HG02798 (cell line): ENCODE data around the gene GBP1.
"Not testable (repeated sequence)": the region's sequence is repeated elsewhere in the genome, so short reads cannot be mapped to it uniquely, and the experiment has no call there.

Experiments used
- ATAC-seq: cut with Tn5 transposase; IDR thresholded peaks from one replicate; pipeline ENCODE4 v1.9.1; 2021; ENCODE audit warnings: mild to moderate bottlenecking; ENCODE audit not compliant: unreplicated experiment, poor library complexity

The GBP1 gene

GRCh38 chr1:89022167-89022959 lies 42.6 kb downstream of the GBP1 start, which contains the start of gene GBP3:
GBP3 (minus strand) TSS chr1:89022866; CDS start chr1:89020721, 2,145 bp downstream.
- ATAC-seq = peak; percentile 77

GRCh38 chr1:89018318-89018717 lies 46.7 kb downstream of the GBP1 start:
- ATAC-seq = not testable (repeated sequence)

GRCh38 chr1:89008511-89008910 lies 56.5 kb downstream of the GBP1 start:
- ATAC-seq = no peak

GRCh38 chr1:89005286-89006151 lies 59.5 kb downstream of the GBP1 start:
- no peak for ATAC-seq
